ENCODE data around the gene ABHD2.
"Not testable (repeated sequence)": the region's sequence is repeated elsewhere in the genome, so short reads cannot be mapped to it uniquely, and the experiment has no call there.

Gene ABHD2

DNA sequence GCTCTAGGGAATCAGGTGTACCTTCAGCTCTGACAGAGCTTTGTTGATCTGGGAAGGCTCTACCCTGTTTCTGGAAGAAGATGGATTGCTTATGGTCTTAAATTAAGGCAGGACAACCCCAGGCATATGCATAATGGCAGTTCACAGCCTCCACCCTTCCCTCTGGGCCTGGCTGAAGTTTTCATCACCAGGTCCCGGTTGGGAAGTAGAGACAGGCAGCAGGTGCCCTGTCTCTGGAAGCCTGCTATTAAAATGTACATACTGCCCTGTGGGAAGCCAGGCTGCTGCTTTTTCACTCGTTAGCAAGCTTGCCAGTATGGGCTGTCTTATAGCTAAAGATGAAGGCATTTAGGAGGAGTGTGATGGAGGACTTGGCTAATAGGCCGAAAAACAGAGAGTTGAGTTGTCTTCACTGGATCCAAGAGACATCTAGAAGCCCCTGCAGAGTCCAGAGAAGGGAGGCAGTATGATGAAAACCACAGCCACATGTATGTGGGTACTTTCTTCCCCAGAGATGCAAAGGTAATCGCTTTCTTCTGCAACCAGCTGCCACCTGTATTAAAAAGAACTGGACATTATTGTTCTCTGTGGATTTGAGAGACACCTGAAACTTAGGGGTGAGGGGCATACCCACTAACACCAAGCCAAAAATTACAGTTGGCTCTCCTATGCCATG lies 34.4 kb downstream of the ABHD2 start:
- DNase-seq = no peak

DNA sequence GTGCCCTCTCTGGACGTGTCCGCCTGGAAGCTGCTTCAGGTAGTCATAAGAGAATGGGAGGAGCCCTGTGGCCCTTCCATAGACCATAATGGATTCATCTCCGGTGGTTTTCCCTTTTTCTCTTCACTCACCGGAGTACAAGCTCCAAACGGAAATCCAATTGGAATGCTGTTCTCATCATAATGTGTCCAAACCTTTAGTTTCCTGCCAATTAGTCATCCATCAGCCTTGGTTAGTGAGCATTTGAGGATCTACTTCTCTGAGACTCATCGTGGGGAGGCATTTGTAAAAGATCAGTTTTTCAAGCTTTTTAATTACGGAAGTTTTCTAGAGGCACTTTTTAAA lies 34.9 kb downstream of the ABHD2 start:
- DNase-seq = no peak

DNA sequence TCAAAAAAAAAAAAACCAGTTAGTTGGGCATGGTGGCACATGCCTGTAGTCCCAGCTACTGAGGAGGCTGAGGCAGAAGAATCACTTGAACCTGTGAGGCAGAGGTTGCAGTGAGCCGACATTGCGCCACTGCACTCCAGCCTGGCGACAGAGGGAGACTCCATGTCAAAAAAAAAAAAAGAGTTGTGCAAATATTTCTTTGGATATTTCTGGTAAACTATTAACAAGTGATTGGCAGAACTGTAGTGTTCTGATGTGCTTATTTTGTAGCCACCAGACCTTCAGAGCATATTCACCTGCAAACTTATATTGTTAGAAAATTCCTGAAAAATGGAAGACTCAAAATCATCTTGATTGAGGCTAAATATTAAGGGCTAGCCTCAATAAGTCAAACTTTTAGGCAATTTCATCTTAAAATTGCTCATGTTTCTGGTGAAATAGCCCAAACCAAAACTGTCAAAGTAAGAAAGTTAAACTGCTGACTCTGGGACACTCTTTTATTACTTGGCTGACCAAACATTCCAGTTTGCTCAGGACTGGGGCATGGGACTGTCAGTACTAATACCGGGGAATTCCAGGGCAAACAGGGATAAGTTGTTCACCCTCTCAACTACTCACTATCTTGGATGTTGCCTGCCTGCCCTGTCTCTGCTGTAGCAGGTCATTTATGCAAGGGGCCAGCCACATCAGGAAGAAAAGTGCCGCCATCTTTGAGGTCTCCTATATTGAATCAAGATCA lies 37.0 kb downstream of the ABHD2 start:
- DNase-seq = no peak

DNA sequence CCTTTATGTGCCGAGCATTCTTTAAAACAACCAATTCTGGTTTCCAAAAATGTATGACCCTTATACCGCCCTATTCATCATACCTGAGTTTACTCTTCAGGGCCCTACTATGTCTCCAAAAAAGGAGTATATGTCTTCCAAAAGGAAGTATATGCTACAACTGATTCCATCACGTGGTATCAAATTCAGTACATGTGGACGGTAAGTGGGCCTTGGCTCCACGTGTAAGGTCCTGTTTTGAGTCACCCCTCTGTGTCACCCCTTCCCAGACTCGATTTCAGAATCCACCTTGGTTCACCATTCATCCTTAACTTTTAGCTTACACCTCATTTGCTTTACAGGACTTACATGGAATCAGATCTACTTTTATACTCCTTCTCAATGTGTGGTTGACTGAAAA lies 37.8 kb downstream of the ABHD2 start:
- DNase-seq = no peak

DNA sequence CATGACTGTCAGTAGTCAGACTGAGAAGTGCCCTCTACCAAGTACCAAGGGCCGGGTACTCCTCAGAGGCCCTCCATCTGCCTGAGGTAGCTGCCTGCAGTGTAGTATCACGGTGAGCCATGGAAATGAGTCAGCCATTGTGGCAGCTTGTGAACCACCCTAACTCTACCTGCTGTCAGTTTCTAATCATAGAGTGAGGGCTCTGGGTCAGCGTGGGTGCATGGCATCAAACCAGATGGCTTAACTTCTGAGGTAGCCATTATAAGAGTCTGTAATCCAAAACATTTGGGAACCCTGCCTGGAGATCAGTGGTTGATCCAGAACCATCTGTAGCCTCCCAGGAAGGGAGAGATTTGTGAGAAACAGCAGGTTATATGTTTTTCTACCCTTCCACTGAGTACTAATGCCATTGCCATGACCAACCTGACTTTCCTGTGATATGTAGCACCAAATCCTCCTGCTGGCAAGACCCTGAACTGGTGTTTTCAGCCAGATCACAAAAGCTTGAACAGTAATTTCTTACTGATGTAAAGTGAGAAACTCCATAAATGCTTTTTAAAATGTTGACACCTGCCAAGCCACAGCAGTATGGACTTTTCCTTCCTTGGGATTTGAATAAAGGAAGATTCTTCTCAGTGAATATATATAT lies 38.9 kb downstream of the ABHD2 start:
- DNase-seq = no peak

DNA sequence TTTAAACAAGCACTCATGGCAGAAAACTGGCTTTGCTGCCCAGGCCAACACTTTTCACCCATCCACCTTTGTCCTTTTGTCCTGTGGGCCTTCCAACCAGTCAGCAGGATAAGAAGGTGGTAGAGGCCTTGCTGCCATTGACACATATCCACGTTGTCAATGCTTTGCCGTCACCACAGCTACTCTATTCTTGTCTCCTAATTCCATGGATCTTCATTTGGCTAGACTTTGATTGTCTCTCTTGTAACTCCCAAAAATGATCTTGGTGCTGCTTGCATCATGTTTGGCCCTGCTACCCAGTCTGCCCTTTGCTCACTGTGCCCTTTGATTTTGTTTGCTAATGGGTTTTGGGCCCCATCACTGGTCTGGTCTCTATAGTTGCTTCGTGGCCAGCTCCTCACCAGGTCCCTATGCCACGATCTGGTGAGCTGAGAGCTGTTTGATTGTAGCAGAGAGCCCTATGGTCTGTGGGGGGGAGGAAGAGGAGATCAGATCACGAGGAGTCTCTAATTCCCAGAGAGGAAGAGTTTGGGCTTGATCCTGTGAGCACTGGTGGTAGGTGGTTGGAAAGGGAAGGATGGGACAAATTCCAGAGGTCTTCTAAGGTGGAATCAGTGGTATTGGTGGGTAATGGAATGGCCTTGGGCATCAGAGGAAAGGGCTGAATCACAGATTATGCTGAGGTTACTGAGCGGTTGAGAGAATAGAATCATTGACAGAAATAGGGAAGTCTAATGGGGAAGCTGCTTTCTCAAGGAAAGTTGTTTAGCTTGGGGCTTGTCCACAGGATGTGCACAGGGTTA lies 40.3 kb downstream of the ABHD2 start:
- no peak for DNase-seq

DNA sequence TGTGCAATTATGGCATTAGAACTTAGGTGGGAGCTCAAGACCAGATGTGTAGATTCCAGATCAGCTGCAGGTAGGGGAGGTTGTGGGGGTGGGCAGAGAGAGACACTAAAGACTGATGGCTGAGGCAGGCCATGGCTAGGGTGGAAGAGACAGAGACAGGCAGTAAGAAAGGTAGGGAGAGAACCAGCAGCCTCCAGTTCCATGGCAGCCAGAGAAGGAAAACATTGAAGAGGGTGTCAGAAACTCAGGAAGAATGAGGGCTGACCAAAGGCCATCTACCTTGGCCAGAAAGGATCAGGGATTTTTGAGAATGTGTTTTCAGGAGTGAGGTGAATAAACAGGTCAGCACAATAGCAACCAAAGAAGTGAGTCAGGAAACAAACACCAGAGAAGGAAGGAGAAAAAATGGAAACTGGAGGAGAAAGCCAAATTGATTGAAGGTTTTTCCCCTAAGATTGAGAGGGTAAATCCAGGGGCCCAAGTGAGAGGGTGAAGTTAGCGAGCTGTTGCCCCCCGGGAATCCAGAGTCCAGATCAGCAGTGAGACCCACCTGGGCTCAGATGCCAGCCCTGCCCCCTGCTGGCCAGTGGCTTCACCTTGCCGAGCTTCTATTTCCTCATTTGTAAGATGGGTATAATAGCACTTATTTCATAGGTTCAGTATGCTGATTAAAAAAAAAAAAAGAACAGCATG lies 41.0 kb downstream of the ABHD2 start:
- DNase-seq = peak; percentile 45

DNA sequence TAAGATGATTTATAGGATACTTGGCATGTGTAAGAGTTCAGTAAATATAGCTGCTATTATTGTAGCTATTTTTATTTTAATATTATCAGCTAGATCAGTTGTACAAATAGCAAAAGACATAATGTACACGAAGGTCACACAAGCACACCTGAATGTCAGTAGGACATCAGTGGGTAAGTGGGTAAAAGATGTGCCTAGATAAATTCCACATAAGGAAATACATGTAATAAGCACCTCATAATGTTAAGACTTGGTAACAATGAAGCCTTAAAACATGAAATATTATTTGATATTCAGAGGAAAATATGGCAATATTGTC lies 41.5 kb downstream of the ABHD2 start:
- DNase-seq = no peak

DNA sequence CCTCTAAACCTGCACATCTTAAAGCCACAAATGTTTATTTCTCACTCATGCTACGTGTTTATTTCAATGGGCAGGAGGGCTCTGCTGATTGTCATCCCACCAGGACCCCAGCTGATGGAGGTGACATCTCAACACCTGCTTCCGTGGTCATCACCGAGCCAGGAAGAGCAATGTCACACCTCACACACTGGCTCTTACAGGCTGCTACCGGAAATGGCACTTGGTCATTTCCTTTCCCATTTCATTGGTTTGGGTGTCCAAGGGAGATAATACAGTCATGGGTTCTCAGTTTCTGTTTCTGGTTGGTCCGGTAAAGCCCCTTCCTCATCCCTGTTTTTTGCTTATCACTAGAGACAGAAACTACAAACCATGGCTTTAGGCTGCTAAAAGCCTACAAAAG lies 41.9 kb downstream of the ABHD2 start:
- peak; percentile 49 for DNase-seq

DNA sequence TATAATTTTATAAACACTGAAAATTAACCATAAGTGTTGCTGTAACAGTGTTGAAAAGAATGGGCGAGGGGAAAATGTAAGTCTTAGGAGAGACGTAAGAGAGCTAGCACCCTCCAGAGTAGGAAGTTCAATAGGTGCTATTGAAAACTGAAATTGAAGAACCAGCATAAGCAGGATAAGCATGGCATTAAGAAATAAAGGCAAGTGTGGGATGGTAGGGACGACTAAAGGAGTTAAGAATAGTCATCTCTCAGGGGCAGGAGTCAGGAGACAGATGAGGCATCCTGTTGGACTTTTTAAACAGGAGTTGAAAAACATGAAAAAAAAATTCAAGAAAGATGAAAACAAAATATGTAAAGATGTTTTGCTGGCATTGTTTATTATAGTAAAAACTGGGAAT lies 43.5 kb downstream of the ABHD2 start:
- no peak for DNase-seq

DNA sequence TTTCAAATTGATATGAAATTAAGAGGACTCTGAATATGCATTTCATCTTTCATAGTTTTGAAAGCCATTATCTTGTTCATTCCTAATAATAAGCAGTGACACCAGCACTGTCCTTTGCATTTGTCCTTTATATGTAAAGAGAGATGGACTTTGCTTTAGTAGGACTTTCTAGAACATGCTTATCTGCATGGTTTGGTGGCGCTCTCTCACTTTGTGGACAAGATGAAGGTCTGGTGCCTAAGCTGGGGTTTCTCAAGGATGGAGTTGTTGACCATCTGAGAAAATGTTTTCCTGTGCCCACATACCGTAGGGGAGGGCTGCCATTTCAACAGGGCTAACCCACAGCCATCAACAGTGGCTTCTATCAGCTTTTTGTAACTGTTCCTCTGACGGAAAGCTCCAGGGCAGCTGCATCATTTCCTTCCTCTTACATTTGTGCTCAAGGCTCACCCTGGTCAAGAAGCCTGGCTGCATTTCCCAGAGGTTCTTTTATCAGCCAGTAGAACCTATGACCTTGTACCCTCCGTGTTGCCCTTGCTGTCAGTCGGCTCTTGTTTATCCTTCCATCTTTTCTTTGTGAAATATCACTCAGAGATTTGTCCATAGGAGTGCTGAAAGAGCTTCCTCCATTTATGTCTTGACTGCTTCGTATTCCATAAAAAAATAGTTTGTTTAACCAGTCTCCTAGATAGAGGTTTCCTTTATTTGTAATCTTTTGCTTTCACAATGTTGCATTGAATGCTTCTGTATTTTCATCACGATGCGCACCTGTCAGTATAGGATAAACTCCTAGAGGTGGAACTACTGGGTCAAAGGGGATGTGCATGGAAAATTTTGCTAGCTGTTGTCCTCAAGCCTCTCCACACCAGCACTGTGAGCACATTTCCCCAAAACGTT lies 44.6 kb downstream of the ABHD2 start:
- peak; percentile 55 for DNase-seq

DNA sequence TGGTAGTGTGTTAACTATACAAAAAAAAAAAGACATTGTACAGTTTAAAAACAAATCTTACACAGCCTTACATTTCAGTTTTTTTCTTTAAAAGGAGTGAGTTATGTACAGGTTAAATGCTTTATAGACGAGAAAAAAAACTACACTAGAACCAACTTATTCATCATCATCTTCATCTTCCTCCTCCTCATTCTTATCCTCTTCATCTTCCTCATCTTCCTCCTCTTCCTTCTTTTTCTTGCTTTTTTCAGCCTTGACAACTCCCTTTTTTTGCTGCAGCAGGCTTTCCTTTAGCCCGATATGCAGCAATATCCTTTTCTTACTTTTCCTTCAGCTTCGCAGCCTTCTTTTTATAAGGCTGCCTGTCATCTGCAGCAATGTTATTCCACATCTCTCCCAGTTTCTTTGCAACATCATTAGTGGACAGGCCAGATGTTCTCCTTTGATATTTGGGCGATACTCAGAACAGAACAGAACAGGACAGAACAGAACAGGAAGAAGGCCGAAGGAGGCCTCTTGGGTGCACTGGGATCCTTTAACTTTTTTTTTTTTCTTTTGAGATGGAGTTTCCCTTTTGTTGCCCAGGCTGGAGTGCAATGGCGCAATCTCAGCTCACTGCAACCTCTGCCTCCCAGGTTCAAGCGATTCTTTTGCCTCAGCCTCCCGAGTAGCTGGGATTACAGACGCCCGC lies 47.3 kb downstream of the ABHD2 start:
- not testable (repeated sequence) for DNase-seq

DNA sequence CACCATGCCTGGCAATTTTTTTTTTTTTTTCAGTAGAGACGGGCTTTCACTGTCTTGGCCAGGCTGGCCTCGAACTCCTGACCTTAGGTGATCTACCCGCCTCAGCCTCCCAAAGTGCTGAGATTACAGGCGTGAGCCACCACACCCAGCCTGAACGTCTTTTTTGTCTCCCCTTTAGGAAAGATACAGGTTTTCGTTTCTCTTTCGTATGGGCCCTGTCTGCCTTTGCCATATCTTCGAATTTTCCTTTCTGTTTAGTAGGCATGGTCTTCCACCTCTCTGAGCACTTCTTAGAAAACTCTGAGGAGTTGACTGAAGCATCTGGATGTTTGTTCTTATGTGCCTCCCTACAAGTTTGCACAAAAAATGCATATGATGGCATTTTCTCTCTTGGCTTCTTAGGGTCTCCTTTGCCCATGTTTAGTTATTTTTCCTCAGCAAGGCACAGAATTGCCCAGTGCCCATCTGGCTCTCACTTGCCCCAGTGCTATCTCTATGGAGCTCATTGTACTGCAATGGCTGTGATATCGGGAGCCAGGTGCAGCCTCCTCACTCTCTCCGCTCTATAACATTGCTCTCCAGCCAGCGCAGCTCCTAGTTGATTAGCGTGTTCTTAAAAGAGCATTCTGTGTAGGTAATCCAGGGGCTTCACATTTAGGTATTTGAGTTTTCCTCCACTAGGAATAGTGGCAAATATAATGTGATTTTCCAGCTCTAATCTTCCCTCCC lies 48.0 kb downstream of the ABHD2 start:
- no peak for DNase-seq

DNA sequence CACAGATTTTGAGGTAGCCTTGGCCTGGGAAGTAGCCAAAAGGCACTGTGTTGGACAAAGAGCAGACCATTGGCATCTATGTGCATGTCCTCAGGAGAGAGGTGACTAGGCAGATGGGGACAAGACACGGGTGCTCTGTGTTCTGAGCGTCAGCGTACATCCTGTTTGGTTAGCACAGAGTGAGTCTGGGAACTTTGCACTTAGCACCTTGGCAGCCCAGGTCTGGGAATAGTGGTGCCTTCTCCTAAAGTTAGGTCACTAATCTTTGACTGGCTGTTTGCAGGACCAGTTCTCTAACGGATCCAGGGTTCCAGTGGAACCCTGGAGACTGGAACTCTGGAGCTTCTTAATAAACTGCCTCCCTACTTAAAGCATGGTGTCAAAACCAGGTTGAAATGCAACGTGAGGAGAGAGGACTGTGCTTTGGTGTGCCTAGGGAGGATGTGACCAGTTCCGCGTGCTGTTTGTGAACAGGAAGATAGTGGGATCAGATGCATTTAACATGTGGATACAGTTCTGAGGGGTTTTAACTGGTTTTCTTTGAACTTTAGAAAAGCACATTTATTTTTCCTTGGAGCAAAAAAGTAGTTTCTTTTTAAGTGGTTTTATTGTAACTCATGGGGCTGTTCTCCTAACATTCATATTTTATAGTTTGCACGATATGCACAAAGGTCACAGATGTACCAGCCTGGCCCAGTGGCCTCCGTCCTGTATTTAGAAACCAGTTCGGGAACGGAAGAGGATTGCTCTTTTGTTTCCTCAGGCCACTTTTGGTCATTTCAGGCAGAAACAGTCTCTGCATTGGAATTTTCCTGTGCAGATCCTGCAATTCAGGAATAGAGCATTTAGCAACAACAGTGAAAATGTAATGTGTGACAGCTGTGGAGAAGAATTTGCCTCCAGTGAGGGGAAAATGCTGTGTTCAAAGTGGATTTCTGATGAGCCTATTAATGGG lies 48.8 kb downstream of the ABHD2 start:
- DNase-seq = no peak

DNA sequence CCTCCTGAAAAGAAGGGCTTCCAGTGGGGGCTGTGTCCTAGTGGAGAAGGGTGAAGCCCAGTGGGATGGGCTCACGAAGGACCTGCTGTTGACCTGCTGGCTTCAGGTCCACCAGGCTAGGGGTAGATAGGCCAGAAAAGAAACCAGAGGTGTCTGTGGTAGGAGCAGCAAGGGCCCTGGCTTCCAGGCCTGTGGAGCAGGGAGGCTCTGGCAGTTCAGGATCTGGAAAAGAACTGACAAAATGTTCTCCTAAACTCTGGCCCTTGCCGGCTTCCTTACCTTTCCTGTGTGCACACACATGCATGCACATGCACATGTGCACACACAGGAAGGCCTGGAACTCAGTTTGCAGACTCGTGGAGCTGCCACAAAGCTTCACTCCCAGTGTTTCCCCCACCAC lies 49.7 kb downstream of the ABHD2 start:
- DNase-seq = no peak

DNA sequence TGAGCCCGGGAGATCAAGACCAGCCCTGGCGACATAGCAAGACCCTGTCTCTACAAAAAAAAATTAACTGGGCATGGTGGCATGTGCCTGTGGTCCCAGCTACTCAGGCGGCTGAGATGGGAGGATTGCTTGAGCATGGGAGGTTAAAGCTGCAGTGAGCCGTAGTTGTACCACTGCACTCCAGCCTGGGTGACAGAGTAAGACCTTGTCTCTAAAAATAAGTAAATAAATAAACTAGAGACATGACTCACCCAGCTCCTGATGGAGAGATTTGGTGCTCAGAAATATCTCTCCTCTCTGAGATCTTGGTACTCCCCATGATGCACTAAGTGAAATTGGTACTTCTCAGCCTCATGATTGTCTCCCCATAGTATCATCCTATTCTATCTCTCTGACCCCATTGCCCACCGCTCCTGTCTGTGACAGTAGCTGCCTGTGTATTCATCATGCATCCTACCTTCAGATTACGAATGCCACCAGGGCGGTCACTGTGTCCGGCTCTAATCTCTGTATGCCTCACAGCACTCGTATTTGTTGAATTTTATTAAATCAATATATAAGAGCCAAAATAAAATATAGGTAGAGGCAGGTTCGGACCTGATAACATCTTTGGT lies 50.9 kb downstream of the ABHD2 start:
- DNase-seq = no peak

DNA sequence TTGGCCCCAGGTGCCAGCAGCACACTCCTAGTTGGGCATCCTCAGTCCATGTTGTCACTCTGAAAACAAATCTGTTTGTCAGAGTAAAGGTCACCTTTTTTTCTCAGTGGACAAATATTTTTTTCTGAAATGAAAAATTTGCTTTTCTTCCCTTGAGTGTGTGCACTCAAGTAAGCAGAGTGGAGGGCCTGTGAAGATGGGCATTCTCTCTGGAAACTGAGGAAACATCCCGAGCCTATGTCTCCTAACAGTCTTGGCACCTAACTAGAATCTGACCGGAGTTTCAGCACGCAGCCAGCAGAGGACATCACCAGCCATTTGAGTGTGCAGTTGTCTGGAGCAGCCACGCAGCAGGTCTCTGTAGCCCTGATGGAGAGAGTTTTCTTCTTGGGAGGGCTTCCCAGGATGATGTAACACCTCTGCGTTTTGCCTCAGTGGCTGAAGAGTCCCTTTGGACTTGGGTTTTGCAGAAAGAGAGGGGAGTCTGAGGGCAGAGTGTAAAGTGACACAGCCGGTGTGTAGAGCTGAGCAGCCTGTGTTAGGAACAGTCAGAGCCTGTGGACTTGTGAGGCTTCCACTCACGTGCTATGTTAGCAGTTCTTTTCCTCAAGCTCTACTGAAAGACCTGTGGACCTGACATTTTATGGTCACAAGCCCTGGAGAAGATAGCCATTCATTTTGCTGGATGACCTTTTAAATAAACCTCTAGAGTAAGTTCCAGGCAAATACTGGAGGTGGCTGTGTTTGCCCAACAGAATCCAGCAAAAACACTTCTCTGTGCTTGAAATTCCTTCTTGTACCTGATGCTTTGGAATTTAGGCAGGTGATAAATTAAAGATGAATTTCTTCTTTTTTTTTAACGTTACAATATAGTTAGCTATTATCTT lies 51.6 kb downstream of the ABHD2 start:
- DNase-seq = no peak

DNA sequence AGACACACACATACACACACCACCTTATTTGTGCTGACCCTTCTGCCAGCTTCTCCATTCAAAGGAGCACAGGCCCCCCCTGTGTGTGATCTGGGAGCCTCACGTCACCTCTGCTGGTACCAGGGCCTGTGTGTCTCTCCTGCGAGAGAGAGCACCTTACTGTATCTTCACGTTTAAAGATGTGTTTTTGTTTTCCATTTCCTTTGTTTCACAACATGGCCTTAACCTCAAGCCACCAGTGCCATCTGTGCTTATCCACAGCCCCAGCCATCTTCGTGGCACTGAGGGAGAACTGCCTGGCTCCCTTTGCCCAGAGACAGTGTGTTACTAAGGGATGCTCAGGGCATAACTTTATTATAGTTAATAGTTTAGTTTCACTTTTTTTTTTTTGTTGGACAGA lies 52.3 kb downstream of the ABHD2 start:
- DNase-seq = no peak

Measured in CD4-positive, alpha-beta T cell treated with Interleukin-15 for 1 hour (primary cell).